UCSD-AML1 (cell line): ENCODE measurements around the gene ADGRG7.
A peak's percentile ranks its signal among the peaks of the same experiment; 100 is the strongest.

Experiments
- DNase-seq: peaks from one replicate; lab custom pipeline; 2025; ENCODE audit not compliant: unreplicated experiment; lab: John Stamatoyannopoulos, UW

The ADGRG7 gene

DNA sequence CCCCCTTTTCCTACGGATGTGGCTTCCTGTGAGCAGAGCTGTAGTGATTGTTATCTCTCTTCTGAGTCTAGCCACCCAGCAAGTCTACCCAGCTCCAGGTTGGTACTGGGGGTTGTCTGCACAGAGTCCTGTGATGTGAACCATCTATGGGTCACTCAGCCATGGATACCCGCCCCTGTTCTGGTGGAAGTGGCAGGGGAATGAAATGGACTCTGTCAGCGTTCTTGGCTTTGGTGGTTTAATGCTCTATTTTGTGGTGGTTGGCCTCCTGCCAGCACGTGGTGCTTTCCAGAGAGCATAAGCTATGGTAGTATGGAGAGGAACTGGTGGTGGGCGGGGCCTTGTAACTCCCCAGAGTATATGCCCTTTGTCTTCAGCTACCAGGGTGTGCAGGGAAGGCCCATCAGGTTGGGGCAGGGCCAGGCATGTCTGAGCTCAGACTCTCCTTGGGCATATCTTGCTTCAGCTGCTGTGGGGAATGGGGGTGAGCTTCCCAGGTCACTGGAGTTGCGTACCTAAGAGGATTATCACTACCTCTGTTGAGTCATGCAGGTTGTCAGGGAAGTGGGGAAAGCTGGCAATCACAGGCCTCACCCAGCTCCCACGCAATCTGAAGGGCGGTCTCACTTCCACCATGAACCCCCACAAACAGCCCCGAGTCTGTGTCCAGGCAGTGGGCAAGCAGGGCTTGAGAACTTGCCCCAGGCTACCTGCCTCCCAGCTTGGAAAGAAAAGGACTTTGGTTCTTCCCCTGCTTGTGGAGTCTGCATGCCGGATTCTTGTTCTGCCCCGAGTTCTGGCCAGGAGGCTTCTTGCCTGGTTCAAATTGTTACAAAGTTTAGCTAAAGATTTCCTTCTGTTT is 9.0 kb upstream of the ADGRG7 start:
- peak; percentile 58 for DNase-seq

DNA sequence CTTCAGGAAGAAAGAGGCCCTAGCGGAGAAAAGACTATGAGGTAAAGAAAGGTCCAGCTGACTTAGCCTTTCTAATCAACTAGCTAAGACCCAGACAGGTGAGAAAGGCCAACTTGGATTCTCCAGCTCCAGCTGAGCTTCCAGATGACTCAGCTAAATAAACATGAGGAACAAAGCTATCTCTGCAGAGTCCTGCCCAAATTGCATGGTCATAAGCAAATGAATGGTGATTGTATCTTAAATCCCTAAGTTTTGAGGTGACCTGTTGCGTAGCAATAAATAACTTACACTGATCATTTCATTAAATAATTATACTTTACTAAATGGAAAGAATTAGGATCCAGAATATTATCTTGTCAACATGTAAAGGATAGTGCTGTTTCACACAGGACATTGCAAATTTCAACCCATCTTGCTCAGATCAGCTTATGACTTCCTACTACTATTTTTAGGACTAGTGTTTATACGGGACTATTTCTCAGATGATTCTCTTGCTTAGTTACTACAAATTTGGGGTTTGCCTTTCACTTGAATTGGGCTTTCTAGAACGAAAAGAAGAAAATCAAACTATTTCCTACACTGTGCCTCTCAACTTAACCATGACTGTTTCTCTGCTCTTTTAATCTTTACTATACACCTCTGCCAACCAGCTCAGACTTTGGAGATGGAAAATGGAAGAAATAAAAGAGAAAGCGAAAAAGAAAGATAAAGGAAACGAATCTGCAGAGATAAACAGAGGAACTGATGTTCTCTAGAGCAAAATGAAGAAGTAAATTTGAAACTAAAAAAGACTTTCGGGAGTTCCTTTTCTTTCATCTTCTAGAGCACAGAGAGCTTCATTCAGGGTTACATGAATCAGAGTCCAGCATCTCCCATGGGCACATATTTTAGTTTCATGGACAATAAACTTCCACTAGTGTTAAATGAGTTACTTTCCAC is 6.6 kb upstream of the ADGRG7 start:
- DNase-seq = no peak

DNA sequence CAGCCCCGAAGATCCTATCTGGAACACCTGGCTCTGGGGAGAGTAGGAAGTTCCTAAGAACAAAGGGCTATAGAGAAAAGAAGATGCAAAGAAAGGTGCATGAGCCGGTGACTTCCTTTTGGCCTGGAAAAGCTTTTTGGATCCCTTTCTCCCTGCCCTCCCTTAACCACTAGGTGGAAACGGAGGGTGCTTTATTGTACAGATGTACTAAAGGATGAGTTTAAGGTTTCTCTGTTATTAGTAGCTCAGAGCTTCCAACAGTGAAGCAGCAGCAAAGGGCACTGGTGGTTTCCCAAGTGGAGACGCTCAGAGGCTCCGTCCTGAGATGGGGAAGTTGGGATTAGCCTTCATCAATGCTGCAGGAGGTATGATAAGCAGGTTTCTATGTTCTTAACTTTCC is 5.9 kb upstream of the ADGRG7 start:
- DNase-seq = peak; percentile 18

GRCh38 chr3:100605358-100605757 is 4.0 kb upstream of the ADGRG7 start:
- DNase-seq = no peak

DNA sequence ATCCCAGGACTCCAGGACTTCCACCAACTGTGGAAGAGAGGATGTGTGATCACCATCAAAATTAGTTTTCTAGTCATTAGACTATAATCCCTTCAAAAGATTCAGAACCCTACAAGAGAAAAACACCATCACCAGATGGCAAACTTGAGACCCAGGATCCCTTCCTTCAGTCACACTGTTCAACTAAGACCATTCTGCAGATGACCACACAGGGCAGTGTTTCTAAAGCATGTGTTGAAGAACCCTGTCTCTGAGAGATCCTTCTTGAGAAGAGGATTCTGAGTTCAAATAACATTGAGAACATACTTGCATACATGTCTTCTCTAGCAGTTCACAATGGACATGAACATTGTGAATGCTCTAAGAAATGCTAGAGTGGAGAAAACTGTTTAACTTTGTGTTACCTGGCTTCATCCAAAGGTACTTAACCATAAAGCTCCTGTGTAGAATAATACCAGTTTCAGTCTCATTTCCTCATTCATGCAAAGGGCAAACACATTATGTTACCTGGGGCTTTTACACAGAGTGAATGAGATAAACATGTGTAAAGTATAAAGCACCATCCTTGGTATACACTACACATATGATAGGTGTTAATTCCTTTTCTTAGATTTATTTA is 2.4 kb upstream of the ADGRG7 start:
- DNase-seq = no peak

- DNase-seq = no peak
Observed at GRCh38 chr3:100609963-100610362, 562 bp downstream of the ADGRG7 start.

DNA sequence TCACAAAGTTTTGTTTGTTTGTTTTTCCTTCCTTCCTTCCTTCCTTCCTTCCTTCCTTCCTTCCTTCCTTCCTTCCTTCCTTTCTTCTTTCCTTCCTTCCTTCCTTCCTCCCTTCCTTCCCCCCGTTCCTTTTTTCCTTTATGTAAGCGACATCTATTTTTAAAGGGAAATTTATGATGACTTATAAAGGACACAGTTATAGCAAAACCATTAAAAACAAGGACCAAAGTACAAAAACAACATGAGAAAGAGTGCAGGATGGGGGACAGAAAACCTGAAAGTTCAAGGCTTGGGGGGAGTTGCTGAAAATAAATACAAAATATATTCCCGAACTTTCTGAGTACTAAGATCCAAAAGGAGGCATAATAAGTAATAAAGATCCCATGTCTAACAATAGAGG is 1.8 kb downstream of the ADGRG7 start:
- DNase-seq = no peak

DNA sequence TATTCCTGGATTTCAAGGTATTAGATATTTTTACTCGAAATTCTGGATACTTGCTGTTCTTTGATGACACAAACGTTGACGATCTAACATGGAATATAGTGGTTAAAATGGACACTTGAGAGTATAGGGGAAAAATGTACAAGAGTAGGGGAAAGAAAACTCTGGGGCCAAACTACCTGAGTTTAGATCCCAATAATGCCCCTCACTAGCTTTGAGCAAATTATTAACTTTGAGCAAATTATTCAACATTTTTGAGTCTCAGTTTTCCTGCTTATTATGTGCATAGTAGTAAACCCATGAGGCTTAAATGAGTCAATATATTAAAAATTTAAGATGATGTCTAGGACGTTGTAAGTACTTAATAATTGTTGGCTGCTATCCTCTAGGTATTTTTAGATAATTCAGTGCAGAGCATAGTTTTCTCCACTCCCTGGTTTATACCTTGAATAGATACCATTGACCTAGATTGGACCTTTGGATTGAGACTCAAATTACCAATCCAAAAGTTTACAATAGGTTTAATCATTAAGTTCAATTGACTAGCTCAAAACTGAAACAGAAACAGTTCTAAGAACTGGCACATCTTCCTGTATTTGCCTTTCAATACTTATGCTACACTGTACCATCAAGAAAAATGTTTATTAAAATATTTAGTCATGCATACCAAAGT is 4.5 kb downstream of the ADGRG7 start:
- no peak for DNase-seq

GRCh38 chr3:100614941-100615340 is 5.5 kb downstream of the ADGRG7 start:
- no peak for DNase-seq

DNA sequence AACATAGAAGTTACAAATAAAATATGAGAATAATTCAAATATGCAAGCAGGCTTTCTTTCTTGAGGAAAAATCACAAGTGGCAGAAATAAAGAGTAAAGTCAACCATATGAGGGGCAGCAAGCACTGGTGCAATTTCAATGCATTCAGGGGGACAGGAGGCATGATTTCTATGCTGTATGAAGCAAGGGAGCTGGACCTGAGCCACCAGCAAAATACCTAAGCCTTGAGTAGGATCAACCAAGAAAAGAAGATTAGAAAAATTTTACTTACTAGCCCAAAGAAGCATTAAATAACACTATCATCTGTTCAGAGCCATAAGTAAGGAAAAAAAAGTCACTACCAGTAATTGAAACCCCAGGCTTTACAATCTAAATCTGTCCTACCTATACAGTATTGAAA is 6.3 kb downstream of the ADGRG7 start:
- DNase-seq = no peak

DNA sequence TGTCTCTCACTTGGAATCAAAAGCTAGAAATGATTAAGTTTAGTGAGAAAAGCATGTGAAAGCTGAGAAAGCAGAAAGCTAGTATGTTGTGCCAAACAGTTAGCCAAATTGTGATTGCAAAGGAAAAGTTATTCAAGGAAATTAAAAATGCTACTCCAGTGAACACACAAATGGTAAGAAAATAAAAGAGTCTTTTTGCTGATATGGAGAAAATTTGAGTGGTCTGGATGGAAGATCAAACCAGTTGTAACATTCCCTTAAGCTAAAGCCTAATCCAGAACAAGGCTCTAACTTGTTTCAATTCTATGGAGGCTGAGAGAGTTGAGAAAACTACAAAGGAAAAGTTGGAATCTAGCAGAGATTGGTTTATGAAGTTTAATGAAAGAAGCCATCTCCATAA is 11.8 kb downstream of the ADGRG7 start:
- DNase-seq = no peak

- DNase-seq = no peak
Observed at GRCh38 chr3:100627491-100627890, 18.1 kb downstream of the ADGRG7 start.

- DNase-seq = no peak
Observed at GRCh38 chr3:100629421-100630127, 20.2 kb downstream of the ADGRG7 start.

DNA sequence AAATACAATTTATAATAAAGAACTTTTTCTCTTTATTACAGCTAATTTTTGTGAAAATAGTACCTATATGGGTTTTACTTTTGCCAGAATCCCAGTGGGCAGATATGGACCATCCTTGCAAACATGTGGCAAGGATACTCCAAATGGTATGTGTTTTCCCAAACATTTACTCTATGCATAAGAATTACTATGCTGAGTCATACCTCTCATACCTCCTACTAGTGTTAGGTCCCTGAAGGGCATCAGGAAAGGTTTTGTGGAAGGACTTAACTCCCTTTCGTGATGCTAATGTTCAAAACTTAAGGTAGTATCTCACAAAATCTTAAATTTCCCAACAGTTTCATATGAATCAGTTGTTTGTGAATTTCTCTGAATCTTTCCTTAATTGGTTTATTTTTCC is 21.3 kb downstream of the ADGRG7 start:
- DNase-seq = no peak

- no peak for DNase-seq
Observed at GRCh38 chr3:100631236-100631635, 21.8 kb downstream of the ADGRG7 start.

- peak; percentile 70 for DNase-seq
Observed at GRCh38 chr3:100634493-100635272, 25.3 kb downstream of the ADGRG7 start.

GRCh38 chr3:100635273-100635701 is 25.9 kb downstream of the ADGRG7 start:
- no peak for DNase-seq

GRCh38 chr3:100637197-100637631 is 27.8 kb downstream of the ADGRG7 start:
- no peak for DNase-seq

DNA sequence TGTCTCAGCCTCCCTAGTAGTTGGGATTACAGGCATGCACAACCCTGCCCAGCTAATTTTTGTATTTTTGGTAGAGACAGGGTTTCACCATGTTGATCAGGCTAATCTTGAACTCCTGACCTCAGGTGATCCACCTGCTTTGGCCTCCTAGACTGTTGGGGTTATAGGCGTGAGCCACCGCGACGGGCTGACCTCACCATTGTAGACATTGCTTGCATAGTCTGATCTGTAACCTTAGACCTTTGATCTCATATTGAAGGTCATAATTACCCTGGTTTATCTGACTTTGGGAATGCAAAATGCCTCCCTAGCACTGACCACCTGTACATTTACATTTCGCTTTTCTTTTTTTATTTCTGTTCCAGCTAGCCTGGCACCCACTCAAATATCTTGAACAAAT is 31.2 kb downstream of the ADGRG7 start:
- DNase-seq = no peak
